Activated CD8-positive, alpha-beta memory T cell treated with anti-CD3 and anti-CD28 coated beads, Interleukin-2, amount 50 U/mL, for 1 hour (primary cell): Measurements from ENCODE around the gene PACS2.

Experiments used
- DNase-seq: peaks from one replicate; pipeline ENCODE4 v3.0.0-alpha.2; 2020; ENCODE audit errors: extremely low read depth

Gene PACS2

DNA sequence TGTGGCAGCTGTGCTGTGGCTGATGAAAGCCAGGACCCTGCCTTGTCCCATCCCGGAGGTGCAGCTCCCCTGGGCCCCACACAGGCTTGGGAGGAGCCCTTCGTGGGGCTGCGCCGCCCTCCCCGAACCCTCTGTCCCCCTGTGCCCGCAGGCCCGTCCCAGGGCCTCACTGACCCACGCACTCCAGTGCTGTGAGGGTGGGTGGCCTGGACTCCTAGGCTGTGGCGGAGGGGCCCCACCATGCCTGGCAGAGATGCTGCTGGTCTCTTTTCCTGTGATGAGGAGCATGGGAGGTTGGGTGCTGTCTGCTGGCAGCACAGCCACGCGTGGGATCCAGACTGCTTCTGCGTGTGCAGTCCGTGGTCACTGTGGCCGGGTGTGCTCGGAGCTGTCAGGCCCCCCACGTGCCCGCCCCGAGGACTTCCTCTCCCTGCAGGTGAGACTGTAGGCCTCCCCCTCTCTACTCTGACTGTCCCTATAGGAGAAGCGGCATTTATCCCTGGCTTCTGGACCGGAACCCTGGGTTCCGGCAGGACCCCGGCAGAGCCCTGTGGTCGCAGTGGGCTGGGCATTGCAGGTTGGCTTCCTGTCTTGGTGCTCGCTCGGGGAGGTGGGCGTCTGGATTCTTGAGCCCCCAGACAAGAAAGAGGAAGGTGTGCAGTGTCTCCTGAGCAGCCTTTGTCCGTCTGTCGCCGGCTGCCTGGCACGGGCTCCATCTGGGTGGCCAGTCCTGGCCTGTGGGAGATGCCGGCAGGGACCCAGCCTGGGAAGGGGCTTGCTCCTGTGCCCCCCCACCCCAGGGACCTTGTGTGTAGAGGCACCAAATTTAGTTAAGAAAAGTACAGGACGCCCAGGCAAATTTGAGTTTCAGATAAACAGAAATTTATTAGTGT is 107.4 kb downstream of the PACS2 start:
- no peak for DNase-seq

DNA sequence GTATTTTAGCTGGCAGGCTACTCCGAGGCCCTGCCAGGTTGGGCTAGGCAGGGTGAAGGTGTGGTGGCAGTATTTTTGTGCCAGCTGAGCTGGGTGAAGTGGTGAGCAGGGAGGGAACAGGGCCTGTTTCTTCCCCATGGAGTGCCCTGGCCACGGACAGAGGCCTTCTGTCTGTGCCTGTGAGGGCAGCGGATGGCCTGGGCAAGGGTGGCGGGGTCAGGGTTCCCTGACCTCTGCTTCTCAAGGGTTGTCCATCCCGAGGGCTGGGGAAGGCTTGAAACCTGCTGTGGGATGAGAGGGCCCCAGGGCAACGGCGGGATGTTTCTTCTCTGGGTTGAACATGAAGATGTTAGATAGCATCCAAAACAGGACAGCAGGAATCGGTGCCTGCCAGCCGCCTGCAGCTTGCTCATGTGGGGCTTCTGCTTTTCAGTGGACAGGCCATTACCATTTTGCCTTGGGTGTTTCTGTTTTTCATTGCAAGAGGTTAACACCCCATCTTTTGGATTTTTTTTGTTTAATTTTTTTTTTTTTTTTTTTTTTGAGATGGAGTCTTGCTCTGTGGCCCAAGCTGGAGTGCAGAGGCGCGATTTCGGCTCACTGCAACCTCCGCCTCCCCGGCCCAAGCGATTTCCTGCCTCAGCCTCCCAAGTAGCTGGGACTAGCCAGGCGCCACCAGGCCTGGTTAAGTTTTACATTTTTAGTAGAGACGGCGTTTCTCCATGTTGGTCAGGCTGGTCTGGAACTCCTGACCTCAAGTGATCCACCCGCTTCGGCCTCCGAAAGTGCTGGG is 108.3 kb downstream of the PACS2 start:
- no peak for DNase-seq

DNA sequence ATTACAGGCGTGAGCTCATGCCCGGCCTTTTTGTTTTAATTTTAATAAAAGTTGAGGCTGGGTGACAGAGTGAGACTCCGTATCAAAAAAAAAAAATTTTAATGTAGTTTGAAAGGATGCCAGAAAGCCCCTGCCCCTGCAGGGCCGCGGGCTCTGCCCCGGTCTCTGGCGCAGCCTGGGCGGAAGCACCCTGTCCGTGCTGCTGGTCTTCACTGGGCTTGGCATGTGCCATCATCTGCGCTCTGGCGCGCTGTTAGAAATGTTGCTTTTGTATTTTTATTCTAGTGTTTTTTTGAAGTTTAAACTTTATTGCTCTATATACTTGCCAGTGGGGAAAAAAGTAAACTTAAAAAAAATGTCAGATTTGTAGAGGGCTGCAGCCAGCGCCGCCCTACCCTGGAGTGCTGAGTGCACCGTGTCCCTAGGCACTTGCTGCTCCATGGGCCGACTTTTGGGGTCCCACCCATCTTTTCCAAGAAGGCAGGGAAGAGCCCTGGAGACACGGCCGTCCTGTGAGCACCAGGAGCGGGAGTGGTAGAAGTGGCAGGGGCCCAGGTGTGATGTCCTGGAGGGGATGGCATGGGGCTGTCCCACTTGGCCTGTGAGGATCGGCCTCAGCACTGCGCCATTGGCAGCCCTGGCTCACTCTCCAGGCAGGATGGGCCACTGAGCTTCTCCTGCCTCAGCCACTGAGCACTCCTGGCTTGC is 109.1 kb downstream of the PACS2 start:
- no peak for DNase-seq

DNA sequence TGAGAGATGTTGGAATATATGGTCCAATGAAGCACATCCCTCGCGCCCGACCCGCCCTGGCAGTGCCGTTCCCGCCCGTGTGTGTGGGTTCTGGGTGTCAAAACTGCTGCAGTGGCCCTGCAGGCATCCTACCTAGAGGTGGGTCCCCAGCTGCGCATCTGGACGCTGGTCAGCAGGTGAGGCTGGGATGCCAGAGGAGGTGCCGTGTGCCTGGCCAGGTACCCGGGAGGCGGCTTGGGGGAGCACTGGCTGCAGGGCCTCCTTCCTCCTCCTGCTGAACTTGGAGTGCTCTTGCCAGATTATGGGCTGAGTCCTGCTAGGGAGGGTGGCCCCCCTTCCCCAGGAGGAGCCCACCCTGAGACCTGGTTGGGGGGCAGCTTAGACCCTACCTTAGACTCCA is 110.3 kb downstream of the PACS2 start:
- DNase-seq, result no peak

DNA sequence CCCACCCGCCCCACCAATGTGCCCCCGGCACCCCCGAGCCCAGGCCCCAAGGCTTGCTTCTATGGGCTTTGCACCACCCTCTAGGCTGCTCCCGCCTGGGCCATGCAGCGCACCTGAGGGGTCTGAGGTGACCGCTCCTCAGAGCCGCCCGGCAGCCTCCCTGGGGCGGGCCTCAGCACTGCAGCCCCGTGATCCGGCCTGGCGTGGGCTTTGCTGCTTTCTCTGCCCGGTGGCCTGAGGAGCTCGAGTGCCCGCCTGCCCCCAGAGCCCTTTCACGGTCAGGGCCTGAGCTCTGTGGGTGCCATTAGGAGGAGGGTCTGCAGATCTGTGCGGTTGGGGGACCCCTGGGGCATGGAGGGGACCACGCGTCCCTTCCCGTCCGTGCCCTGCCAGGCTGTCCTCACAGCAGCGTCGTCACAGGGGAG is 111.3 kb downstream of the PACS2 start:
- no peak for DNase-seq

DNA sequence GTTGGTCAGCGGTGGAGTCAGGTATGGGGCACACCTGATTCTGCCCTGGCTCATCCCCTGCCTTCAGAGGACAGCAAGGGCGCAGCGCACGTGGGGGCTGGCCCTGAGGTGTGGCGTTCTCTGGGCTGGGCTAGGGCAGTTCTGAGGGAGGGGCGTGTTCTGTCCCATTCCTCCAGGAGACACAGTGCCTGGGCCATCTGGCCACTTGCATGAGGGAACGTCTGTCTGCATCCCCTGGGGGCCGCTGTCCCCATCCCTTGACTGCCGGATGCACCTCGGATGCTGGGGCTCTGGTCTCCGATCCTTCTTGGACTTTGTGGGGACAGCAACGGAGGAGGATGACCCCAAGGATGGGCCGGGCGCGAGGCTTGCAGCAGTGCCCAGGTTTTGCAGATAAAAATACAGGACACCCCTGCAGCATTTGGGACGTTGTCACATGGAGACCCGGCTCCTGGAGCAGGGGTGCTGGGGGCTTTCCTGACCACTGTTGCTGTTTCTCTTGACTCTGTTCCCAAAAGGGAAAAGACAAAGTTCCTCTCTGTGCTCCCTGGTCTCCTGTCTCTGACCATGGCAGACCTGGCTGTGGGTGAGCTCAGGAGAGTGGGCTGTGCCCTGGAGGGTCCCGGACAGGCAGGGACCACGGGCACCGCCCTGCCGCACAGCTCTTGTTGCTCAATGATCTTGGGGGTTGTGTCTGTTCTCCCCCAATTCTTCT is 112.0 kb downstream of the PACS2 start:
- no peak for DNase-seq

DNA sequence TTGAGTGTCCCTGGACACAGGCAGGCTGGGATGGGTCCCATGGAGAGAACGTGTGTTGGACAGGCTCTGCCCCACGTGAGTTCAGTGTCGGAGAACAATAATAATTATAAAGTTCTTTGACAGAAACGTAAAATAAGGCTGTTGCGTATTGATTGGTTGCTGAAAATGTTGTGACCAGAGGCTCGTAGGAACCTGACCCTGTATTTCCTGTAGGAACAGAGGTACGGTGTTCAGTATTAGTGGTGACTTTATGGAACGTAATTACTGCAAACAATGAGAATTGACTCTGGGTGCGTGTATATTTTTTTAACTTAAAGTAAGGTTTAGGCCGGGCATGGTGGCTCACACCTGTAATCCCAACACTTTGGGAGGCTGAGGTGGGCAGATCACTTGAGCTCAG is 112.9 kb downstream of the PACS2 start:
- DNase-seq, result no peak

DNA sequence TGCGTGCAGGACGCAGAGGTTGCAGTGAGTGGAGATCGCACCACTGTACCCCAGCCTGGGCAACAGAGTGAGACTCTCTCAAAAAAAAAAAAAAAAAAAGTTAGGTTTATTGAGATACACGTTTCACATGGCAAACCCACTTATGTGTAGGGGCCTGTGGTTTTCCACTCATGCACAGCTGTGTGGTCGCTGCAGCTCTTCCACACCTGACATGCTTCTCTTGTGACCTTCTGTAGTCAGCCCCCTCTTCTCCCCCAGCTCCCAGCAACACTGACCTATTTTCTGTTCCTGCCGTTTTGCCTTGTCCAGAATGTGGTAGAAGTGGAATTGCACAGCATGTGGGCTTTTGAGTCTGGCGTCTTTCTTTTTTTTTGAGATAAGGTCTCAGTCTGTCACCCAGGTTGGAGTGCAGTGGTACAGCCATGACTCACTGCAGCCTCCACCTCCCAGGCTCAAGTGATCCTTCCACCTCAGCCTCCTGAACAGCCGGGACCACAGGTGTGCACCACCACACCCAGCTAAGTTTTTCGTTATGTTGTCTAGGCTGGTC is 113.5 kb downstream of the PACS2 start:
- DNase-seq, result no peak

DNA sequence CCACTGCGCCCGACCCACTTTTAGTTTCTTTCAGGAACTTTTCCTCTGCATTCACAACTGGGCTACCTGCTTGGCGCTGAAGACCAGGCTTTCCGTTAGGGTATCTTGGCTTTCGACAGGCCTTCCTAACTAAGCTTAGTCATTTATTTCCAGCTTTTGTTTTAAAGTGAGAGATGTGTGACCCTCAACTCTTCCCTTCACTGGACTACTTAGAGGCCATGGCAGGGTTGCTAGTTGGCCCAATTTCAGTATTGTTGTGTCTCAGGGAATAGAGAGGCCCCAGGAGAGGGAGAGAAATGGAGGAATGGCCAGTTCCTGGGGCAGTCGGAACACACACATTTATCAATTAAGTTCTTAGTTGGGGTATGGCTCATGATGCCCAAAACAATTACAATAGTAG is 115.5 kb downstream of the PACS2 start:
- no peak for DNase-seq

DNA sequence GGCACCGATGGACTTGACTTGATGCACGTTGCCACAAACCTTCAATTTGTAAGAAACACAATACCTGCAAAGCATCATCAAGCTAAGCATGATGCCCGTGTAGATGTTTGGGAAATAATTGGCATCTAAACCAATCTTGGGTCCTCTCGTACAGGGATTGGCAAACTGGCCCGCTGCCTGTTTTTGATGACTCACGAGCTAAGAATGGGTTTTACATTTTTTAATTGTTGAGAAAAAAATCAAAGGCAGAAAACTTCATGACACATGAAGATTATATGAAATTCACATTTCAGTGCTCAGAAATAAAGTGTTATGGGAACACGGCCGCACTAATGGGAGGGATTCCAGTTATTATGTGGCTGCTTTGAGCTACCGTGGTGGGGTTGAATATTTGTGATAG is 116.0 kb downstream of the PACS2 start:
- no peak for DNase-seq

DNA sequence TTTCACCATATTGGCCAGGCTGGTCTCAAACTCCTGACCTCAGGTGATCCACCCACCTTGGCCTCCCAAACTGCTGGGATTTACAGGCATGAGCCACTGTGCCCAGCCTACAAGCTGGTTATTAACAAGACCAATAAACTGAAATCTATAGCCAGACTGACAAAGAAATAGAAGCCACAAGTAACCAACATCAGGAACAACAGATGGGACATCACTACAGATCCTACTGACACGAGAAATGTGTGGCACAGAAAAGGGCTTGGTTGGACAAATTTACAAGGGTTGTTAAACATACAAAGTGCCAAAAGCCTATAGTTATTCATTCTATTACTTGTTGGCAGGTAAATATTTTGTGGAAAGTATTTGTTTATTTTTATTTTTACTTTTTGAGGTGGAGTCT is 116.7 kb downstream of the PACS2 start:
- DNase-seq, result no peak

DNA sequence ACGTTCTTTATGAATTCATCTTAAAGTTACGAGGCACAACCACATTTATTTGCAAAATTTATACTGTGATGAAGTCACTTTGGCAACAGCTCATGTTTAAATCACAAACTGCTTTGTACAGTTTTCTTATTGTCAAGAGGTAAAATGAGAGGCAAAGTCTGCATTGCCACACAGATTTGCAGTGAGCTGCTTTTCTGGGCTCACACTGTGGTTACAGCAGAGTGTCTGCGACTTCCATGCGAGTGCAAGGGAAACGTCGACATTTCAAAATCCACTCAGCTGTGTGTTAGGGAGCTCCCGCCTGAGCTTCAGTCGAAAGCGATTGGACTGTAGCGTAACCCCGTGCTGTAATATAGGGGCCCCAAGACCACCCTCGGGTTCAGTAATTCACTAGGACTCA is 118.1 kb downstream of the PACS2 start:
- no peak for DNase-seq

DNA sequence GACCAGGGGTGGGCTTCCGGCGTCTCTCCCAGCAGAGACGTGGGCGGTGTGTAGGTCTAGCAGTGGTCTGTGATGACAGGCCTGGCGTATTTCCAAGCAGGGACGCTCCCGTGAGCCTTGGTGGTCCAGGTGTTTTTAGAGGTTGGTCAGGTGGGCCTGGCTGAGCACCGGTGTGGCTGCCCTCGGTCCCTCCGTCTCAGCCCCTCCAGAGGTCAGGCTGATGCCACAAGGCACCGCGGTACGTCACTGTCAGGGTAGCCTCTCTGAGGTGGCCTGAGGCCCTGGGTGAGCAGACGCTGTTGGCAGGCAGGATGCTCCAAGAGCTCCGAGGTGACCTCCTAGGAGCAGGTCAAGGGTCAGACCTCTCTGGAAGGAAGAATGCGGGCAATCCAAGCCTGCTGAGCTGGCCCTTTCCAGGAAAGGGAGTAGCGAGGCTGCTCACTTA is 118.6 kb downstream of the PACS2 start:
- no peak for DNase-seq

DNA sequence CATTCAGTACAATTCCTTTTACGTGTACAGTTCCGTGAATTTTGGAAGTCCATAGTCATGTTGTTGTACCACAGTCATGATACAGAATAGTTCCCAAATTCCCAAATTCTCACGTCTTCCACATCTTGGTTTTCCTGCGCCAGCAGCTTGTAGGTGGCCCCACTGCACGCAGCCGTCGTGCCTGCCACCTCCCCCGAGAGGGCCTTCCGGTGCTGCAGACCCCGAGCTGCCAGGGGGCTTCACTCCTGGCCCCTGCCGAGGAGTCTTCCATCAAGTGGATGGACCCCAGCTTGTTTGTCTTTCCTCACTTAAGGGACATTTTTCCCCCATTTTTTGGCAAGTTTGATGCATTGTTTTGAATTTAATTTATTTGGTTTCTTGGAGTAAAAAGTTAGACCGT is 121.9 kb downstream of the PACS2 start:
- DNase-seq, result no peak

DNA sequence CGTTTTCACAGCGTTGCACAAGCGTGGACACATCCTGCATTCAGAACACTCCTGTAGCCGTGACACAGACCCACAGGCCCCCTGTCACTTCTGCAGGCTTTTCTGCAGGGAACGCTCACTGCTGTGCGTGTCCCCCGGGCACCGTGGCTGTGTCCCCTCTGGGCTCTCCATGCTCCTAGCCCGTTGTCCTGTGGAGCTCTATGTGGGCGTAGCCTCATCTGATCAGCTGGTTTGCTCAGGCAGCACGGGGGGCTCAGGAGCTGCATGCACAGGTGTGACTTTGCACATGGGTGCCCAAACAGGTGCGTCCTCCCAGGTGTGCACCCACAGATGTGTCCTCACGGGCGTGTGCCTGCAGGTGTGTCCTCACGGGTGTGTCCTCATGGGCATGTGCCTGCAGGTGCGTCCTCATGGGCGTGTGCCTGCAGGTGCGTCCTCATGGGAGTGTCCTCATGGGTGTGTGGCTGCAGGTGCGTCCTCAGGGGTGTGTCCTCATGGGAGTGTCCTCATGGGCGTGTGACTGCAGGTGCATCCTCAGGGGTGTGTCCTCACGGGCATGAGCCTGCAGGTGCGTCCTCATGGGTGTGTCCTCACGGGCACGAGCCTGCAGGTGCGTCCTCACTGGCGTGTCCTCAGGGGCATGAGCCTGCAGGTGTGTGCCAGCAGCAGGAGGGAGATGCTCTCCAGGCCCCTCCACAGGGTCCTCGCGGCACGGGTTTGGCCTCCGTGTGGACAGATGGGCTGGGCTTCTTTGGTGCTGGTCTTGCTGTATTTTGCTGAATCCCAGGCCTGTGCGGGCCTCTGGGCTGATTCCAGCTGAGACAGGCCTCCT is 122.6 kb downstream of the PACS2 start:
- DNase-seq, result no peak

DNA sequence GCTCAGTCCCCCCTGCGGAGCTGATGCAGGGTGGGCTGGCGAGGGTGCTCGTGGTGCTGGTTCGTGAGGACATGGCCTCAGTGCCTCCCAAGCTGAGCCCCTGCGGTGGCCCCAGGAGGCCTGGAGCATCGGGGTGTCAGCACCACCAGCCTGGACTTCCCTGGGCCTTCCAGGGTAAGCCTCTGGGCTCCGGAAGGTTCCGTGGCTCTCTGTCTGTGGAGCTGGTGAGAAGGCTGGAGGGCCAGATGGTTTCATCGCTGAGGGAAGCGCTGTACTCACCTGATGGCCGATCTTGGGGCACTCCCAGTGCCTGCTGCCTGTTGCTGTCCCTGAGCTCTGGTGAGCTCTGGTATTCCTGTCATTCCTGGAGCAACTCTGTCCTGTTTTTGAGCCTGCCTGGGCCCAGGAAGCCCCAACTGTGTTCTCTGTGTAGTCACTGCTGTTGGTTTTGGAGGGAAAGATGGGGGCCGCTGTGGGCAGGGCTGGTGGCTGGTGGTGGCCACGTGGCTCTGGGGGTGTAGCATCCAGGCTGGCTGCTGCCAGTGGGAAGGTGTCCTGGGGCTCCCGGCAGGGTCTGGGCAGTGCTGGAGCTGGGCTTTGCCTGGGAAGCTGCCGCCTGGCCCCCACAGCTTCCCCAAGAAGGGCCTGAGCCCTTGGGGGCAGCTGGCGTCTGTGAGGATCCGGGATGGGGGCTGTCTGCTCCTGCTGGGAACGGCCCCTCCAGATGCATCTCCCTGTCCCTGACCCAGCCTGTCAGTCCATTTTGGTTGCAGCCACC is 123.4 kb downstream of the PACS2 start:
- DNase-seq, result no peak

DNA sequence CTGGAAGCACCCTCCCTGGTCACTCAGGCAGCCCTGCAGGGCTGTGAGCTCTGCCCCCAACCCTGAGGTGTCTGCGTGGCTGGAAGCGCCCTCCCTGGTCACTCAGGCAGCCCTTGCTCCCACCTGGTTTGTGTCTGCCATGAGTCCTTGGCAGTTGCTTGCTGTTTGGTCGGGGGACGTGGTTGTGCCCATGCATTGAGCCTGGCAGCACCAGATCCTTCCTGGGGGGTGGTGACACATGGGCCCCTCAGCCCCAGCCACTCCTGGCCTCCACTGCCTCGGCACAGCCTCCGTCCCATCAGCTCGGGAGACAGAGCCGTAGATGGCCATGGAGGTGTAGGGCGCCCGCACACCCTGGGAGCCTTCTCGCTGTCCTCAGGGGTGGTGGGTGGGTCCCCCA is 124.6 kb downstream of the PACS2 start:
- DNase-seq, result no peak

DNA sequence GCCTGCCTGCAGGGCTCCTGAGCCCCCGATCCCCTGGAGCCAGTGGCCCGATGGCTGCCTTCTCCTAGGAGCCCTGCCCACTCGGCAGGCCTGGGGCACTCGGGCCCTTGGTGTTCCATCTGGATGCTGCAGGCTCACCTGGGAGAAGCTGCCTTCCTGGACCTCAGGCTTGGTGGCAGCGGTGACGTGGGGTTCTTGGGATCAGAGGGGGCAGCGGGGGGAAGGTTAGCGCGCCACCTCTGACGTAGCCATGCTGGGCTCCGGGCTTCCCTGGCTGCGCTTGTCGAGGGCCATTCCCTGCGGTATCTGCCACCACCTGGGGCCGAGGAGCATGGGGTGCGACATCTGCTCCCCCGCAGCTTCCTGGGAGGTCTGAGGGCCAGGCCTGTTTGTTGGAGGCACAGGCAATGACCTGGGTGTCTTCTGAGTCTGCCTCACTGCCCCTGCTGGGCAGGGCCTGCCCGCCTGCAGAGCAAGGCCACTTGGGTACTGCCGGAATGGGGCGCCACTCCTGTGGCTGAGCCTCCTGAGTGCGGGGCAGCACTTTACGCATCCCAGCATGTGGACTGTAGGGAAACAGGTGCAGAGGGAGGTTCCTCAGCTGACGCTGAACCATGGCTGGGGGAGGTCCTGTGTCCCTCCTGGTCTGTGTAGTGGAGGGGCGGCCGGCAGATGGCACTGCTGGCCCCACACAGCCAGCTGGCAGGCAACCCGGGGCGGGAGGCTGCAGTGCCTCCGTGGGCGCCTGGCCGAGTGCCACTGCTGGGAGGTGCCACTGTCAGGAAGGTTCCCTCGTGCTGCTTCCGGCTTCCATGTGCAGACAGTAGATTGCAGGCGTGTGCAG is 125.4 kb downstream of the PACS2 start:
- no peak for DNase-seq

DNA sequence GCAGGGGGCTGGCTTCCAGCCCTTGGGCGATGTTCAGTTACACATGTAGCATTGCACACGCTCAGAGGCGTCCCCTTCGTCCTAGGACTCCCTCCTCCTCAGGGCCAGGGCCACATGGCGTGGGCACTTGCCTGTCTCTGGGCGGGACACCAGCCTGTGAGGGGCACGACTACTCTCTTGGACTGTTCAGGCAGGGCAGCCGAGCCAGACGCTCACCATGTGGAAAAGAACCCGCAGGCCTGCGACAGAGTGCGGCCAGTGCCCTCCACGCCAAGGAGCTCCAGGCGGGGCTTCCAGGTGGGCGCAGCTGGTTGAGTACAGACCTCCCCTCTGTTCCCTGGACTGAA is 126.0 kb downstream of the PACS2 start:
- no peak for DNase-seq
